Testis (tissue), 3 donors: ENCODE measurements around the gene SYNPR. TPM values are rescaled to one million over a fixed set of nuclear protein-coding genes. Genes with fewer than 3 reads are reported as not detected.

ENCODE experiments used
- DNase-seq: peaks from one replicate; pipeline ENCODE4 v3.0.0-alpha.2; 2019
- H3K27ac ChIP-seq, 2 donors: fragments of 200-600 bp; sonication (generic); one replicate each; pipeline ENCODE4 v1.5.1; 2019
- H3K27me3 ChIP-seq: fragments of 200-600 bp; sonication (generic); one replicate; pipeline ENCODE4 v1.5.1; 2019
- H3K36me3 ChIP-seq: fragments of 200-600 bp; sonication (generic); one replicate; pipeline ENCODE4 v1.5.1; 2017; ENCODE audit warnings: low read depth; ENCODE audit errors: missing control alignments
- H3K4me1 ChIP-seq: fragments of 200-600 bp; sonication (generic); one replicate; pipeline ENCODE4 v1.5.1; 2019
- H3K4me3 ChIP-seq, 2 donors: fragments of 200-600 bp; sonication (generic); one replicate each; pipeline ENCODE4 v1.5.1; 2017 to 2019
- H3K9me3 ChIP-seq: fragments of 200-600 bp; sonication (generic); one replicate; pipeline ENCODE4 v1.5.1; 2017
- CTCF ChIP-seq, 3 experiments: fragments of 450-650 bp in 2 of 3; fragments of 200-600 bp in 1 of 3; sonication (generic) in 1 of 3; IDR thresholded peaks; one replicate each; pipeline ENCODE4 v1.5.1; 2016 to 2019; ENCODE audit warnings: antibody characterized with exemption in 3 of 3, mild to moderate bottlenecking in 2 of 3, moderate library complexity in 1 of 3
- POLR2A ChIP-seq: fragments of 450-650 bp; IDR thresholded peaks from one replicate; pipeline ENCODE4 v1.6.1; 2017; ENCODE audit warnings: antibody characterized with exemption, mild to moderate bottlenecking, moderate library complexity
- WGBS, 2 donors: methylation state at CpG; one replicate each; pipeline ENCODE4 v1.1.5; 2018; 5-methylcytosine and 5-hydroxymethylcytosine counted together
- intact Hi-C: fragments of 100-400 bp; cut with DNase I; formaldehyde crosslinking; loops from one replicate; pipeline ENCODE4 v1.15.1; 2023; ENCODE audit warnings: low total_unique reads
- polyA plus RNA-seq: library from polyadenylated mRNA; stranded (reverse); fragments of 350-450 nt; fragmentation: Illumina TruSeq; extraction: RNeasy Lipid Tissue Mini Kit (QIAGEN cat#74804); gene quantifications from one replicate; pipeline ENCODE4 v1.2.3, GENCODE V29; 2014; ENCODE audit warnings: low read depth, low replicate concordance; ENCODE audit not compliant: insufficient read depth
- total RNA-seq, 2 donors: library from RNA; depleted of rRNA; stranded (reverse); fragments of >200 nt; gene quantifications; one replicate each; pipeline ENCODE4 v1.2.3, GENCODE V29; 2016

The SYNPR gene
- total and polyA plus RNA-seq, 3 donors from 2014 or later = not detected

- Histone ChIP-seq H3K4me1 (no peaks in the 10 kb centered on the region), H3K36me3 (no peaks in the 10 kb centered on the region), H3K4me3 (no peak overlapping the region), H3K27ac (no peak overlapping the region), H3K27me3 (no peaks in the 10 kb centered on the region), H3K9me3 (no peaks in the 10 kb centered on the region)
- no peak for TF ChIP-seq POLR2A
- no peak for TF ChIP-seq CTCF (IDR thresholded peaks at IDR 0.05)
- 83 to 84% methylated on average over 9 of the region's 9 CpGs for WGBS, 2 donors
- no peak for DNase-seq
- intact Hi-C loops = no loop called here
Measured at GRCh38 chr3:63556401-63556800, 278.3 kb downstream of the SYNPR start.

GRCh38 chr3:63557912-63558311 is 279.8 kb downstream of the SYNPR start:
- no peak for DNase-seq
- no peak overlapping the region for H3K27ac ChIP-seq
- no peaks in the 10 kb centered on the region for H3K9me3 ChIP-seq
- no peak for TF ChIP-seq POLR2A
- no peak for TF ChIP-seq CTCF (IDR thresholded peaks at IDR 0.05)
- H3K4me1 ChIP-seq = no peaks in the 10 kb centered on the region
- no peaks in the 10 kb centered on the region for H3K36me3 ChIP-seq
- no peak overlapping the region for H3K4me3 ChIP-seq
- intact Hi-C loops = no loop called here
- no peaks in the 10 kb centered on the region for H3K27me3 ChIP-seq

GRCh38 chr3:63559884-63560283 is 281.8 kb downstream of the SYNPR start:
- H3K36me3 ChIP-seq = no peaks in the 10 kb centered on the region
- no peaks in the 10 kb centered on the region for H3K4me1 ChIP-seq
- H3K27me3 ChIP-seq = no peaks in the 10 kb centered on the region
- 47 to 50% methylated on average over 2 of the region's 2 CpGs for WGBS, 2 donors
- intact Hi-C loops = no loop called here
- DNase-seq = no peak
- TF ChIP-seq POLR2A = no peak
- TF ChIP-seq CTCF (IDR thresholded peaks at IDR 0.05) = no peak
- H3K27ac ChIP-seq = no peak overlapping the region
- no peak overlapping the region for H3K4me3 ChIP-seq
- no peaks in the 10 kb centered on the region for H3K9me3 ChIP-seq

- WGBS, 2 donors = 39 to 57% methylated on average over 1 of the region's 1 CpG
- H3K27me3 ChIP-seq = no peaks in the 10 kb centered on the region
- no peak for DNase-seq
- no peak for TF ChIP-seq CTCF (IDR thresholded peaks at IDR 0.05)
- no peak for TF ChIP-seq POLR2A
- H3K36me3 ChIP-seq = no peaks in the 10 kb centered on the region
- H3K27ac ChIP-seq = no peak overlapping the region
- H3K4me1 ChIP-seq = no peaks in the 10 kb centered on the region
- no peak overlapping the region for H3K4me3 ChIP-seq
- intact Hi-C loops = no loop called here
- H3K9me3 ChIP-seq = no peaks in the 10 kb centered on the region
Measured at GRCh38 chr3:63561879-63562278, 283.8 kb downstream of the SYNPR start.

- no peak overlapping the region for H3K4me3 ChIP-seq
- TF ChIP-seq POLR2A = no peak
- no peak for TF ChIP-seq CTCF (IDR thresholded peaks at IDR 0.05)
- no peak overlapping the region for H3K27ac ChIP-seq
- 69 to 72% methylated on average over 4 of the region's 4 CpGs for WGBS, 2 donors
- H3K36me3 ChIP-seq = no peaks in the 10 kb centered on the region
- no peaks in the 10 kb centered on the region for H3K4me1 ChIP-seq
- intact Hi-C loops = no loop called here
- DNase-seq = no peak
- H3K9me3 ChIP-seq = no peaks in the 10 kb centered on the region
- H3K27me3 ChIP-seq = no peaks in the 10 kb centered on the region
Measured at GRCh38 chr3:63562323-63562722, 284.2 kb downstream of the SYNPR start.
